Mesenchymal stem cell (in vitro differentiated cells and primary cell): ENCODE measurements around the gene B4GALT4.

ENCODE experiments used
- DNase-seq: peaks from one replicate; pipeline ENCODE4 v3.0.0-alpha.2; 2013
- H2AFZ ChIP-seq: one replicate; pipeline ENCODE4 v1.6.1; 2013; ENCODE audit warnings: low read depth, mild to moderate bottlenecking, control low read depth, inconsistent platforms, low read length, moderate library complexity
- H2AK5ac ChIP-seq: 2 replicates; pipeline ENCODE4 v1.6.1; 2013; ENCODE audit warnings: low read length, moderate library complexity, mild to moderate bottlenecking, inconsistent platforms; ENCODE audit not compliant: severe bottlenecking
- H2BK120ac ChIP-seq: one replicate; pipeline ENCODE4 v1.6.1; 2013; ENCODE audit warnings: low read depth, mild to moderate bottlenecking, inconsistent platforms, low read length, moderate library complexity
- H2BK12ac ChIP-seq, 2 experiments: one replicate each; pipeline ENCODE4 v1.6.1; 2013; ENCODE audit warnings: inconsistent platforms in 2 of 2, low read length in 2 of 2, mild to moderate bottlenecking in 2 of 2, moderate library complexity in 2 of 2, control low read depth in 1 of 2
- H2BK15ac ChIP-seq: one replicate; pipeline ENCODE4 v1.6.1; 2013; ENCODE audit warnings: mild to moderate bottlenecking, low read depth, inconsistent platforms; ENCODE audit not compliant: poor library complexity, severe bottlenecking
- H2BK5ac ChIP-seq: 2 replicates; pipeline ENCODE4 v1.6.1; 2013; ENCODE audit warnings: low read depth, mild to moderate bottlenecking, low read length, control low read depth, inconsistent platforms; ENCODE audit not compliant: poor library complexity, severe bottlenecking
- H3K14ac ChIP-seq, 2 experiments: one replicate each; pipeline ENCODE4 v1.6.1; 2013; ENCODE audit warnings: inconsistent platforms in 2 of 2, low read length in 2 of 2, control low read depth in 1 of 2, mild to moderate bottlenecking in 1 of 2, moderate library complexity in 1 of 2
- H3K18ac ChIP-seq, 2 experiments: one replicate each; pipeline ENCODE4 v1.6.1; 2013; ENCODE audit warnings: inconsistent platforms in 2 of 2, low read length in 2 of 2, control low read depth in 1 of 2, low read depth in 1 of 2, mild to moderate bottlenecking in 1 of 2
- H3K23ac ChIP-seq, 2 experiments: one replicate each; pipeline ENCODE4 v1.6.1; 2013; ENCODE audit warnings: inconsistent platforms in 2 of 2, low read length in 2 of 2, mild to moderate bottlenecking in 2 of 2, moderate library complexity in 2 of 2, control low read depth in 1 of 2
- H3K27ac ChIP-seq: 2 replicates; pipeline ENCODE4 v1.5.1; 2013; ENCODE audit warnings: mild to moderate bottlenecking, moderate library complexity, low read length, control low read depth, inconsistent platforms; ENCODE audit not compliant: poor library complexity, severe bottlenecking
- H3K27me3 ChIP-seq, 2 experiments: 2 replicates each; pipeline versions ENCODE4 v1.6.1 to v1.7.0; 2013; ENCODE audit warnings: low read length in 2 of 2, mild to moderate bottlenecking in 2 of 2, moderate library complexity in 2 of 2, control low read depth in 1 of 2, inconsistent platforms in 1 of 2; ENCODE audit not compliant: control insufficient read depth in 1 of 2, insufficient read depth in 1 of 2
- H3K36me3 ChIP-seq, 2 experiments: 2 replicates each; pipeline versions ENCODE4 v1.6.1 to v1.7.0; 2013; ENCODE audit warnings: low read length in 2 of 2, control low read depth in 1 of 2, inconsistent platforms in 1 of 2, low read depth in 1 of 2, mild to moderate bottlenecking in 1 of 2; ENCODE audit not compliant: insufficient read depth in 2 of 2, control insufficient read depth in 1 of 2
- H3K4ac ChIP-seq, 2 experiments: one replicate each; pipeline ENCODE4 v1.6.1; 2013; ENCODE audit warnings: inconsistent platforms in 2 of 2, low read length in 2 of 2, mild to moderate bottlenecking in 2 of 2, moderate library complexity in 2 of 2, control low read depth in 1 of 2, low read depth in 1 of 2
- H3K4me1 ChIP-seq: 2 replicates; pipeline ENCODE4 v1.6.1; 2013; ENCODE audit warnings: low read depth, low read length, control low read depth; ENCODE audit not compliant: control insufficient read depth, insufficient read depth
- H3K4me2 ChIP-seq: 2 replicates; pipeline ENCODE4 v1.6.1; 2013; ENCODE audit warnings: low read length, mild to moderate bottlenecking, inconsistent platforms; ENCODE audit not compliant: poor library complexity, severe bottlenecking
- H3K4me3 ChIP-seq, 2 experiments: 2 replicates each; pipeline versions ENCODE4 v1.5.1 to v1.7.0; 2013; ENCODE audit warnings: low read length in 2 of 2, mild to moderate bottlenecking in 2 of 2, control low read depth in 1 of 2, low read depth in 1 of 2; ENCODE audit not compliant: insufficient read depth in 1 of 2
- H3K79me1 ChIP-seq: replicated peaks from 2 replicates; pipeline ENCODE4 v1.6.1; 2013; ENCODE audit warnings: mild to moderate bottlenecking, control low read depth, low read length, inconsistent platforms; ENCODE audit not compliant: poor library complexity, severe bottlenecking
- H3K9ac ChIP-seq: 2 replicates; pipeline ENCODE4 v1.7.0; 2013; ENCODE audit warnings: mild to moderate bottlenecking, low read length, moderate library complexity
- H3K9me3 ChIP-seq: 2 replicates; pipeline ENCODE4 v1.7.0; 2013; ENCODE audit warnings: mild to moderate bottlenecking, low read length; ENCODE audit not compliant: control insufficient read depth
- H4K8ac ChIP-seq: one replicate; pipeline ENCODE4 v1.6.1; 2013; ENCODE audit warnings: inconsistent platforms, mild to moderate bottlenecking, low read length, moderate library complexity
- H4K91ac ChIP-seq: one replicate; pipeline ENCODE4 v1.6.1; 2013; ENCODE audit warnings: mild to moderate bottlenecking, low read length, inconsistent platforms
- WGBS: methylation state at CpG from one replicate; pipeline ENCODE4 v1.1.7; 2013; ENCODE audit warnings: mixed read lengths; 5-methylcytosine and 5-hydroxymethylcytosine counted together

B4GALT4 gene

GRCh38 chr3:119176778-119177177 is 63.9 kb downstream of the B4GALT4 start:
- H3K79me1 ChIP-seq: no peaks in the 10 kb centered on the region
- H2AK5ac ChIP-seq: no peak overlapping the region
- H3K4me2 ChIP-seq: peak overlapping the region; percentile 66
- H3K23ac ChIP-seq: no peak overlapping the region
- no peak overlapping the region for H3K4ac ChIP-seq
- no peak overlapping the region for H2AFZ ChIP-seq
- no peak overlapping the region for H2BK12ac ChIP-seq
- no peak overlapping the region for H3K4me3 ChIP-seq
- H3K14ac ChIP-seq: no peak overlapping the region
- no peak for DNase-seq
- H2BK15ac ChIP-seq: no peak overlapping the region
- H3K9ac ChIP-seq: no peak overlapping the region
- H3K18ac ChIP-seq: no peak overlapping the region
- peaks cover 0 to 7% of the 10 kb centered on the region in 2 experiments for H3K27me3 ChIP-seq
- no peak overlapping the region for H2BK120ac ChIP-seq
- H2BK5ac ChIP-seq: no peak overlapping the region
- peak overlapping the region; percentile 17 for H3K27ac ChIP-seq
- 78% methylated on average over 3 of the region's 4 CpGs for WGBS
- no peak overlapping the region for H4K8ac ChIP-seq
- no peaks in the 10 kb centered on the region for H3K36me3 ChIP-seq
- H3K4me1 ChIP-seq: peaks cover 5% of the 10 kb centered on the region
- no peaks in the 10 kb centered on the region for H3K9me3 ChIP-seq
- no peak overlapping the region for H4K91ac ChIP-seq

GRCh38 chr3:119175872-119176756 is 64.6 kb downstream of the B4GALT4 start:
- Histone ChIP-seq H3K4me1 (peaks cover 4% of the 10 kb centered on the region), H3K9me3 (no peaks in the 10 kb centered on the region), H3K27ac (peak overlapping the region; percentile 6), H3K23ac (no peak overlapping the region), H4K91ac (no peak overlapping the region), H3K4me3 (no peak overlapping the region), H2BK12ac (no peak overlapping the region), H2BK120ac (no peak overlapping the region), H2BK15ac (no peak overlapping the region), H3K4me2 (peak overlapping the region; percentile 66), H3K4ac (no peak overlapping the region), H3K36me3 (no peaks in the 10 kb centered on the region), H3K9ac (no peak overlapping the region), H3K14ac (no peak overlapping the region), H2AK5ac (no peak overlapping the region), H3K79me1 (no peaks in the 10 kb centered on the region), H2BK5ac (no peak overlapping the region), H3K27me3 (peaks cover 0 to 7% of the 10 kb centered on the region in 2 experiments), H2AFZ (no peak overlapping the region), H3K18ac (no peak overlapping the region), H4K8ac (no peak overlapping the region)
- WGBS: 71% methylated on average over 2 of the region's 10 CpGs
- no peak for DNase-seq

- Histone ChIP-seq H3K23ac (no peak within 1 kb of the TSS), H3K4me1 (peaks cover 7% of the 10 kb centered on the region), H3K4me2 (peak within 1 kb of the TSS; percentile 41), H3K18ac (no peak within 1 kb of the TSS), H2AFZ (no peak within 1 kb of the TSS), H3K14ac (no peak within 1 kb of the TSS), H2AK5ac (no peak within 1 kb of the TSS), H3K79me1 (no peaks in the 10 kb centered on the region), H2BK12ac (no peak within 1 kb of the TSS), H2BK120ac (no peak within 1 kb of the TSS), H3K36me3 (no peaks in the 10 kb centered on the region), H4K8ac (no peak within 1 kb of the TSS), H3K9ac (no peak within 1 kb of the TSS), H2BK15ac (no peak within 1 kb of the TSS), H3K27ac (no peak within 1 kb of the TSS), H3K4ac (no peak within 1 kb of the TSS), H2BK5ac (no peak within 1 kb of the TSS), H3K4me3 (no peak within 1 kb of the TSS), H3K9me3 (no peaks in the 10 kb centered on the region), H3K27me3 (peaks cover 0 to 7% of the 10 kb centered on the region in 2 experiments), H4K91ac (no peak within 1 kb of the TSS)
- WGBS: 35% methylated on average over 9 of the region's 13 CpGs
- DNase-seq: no peak
Observed at GRCh38 chr3:119173325-119173724, 67.4 kb downstream of the B4GALT4 start, which contains the start of gene UPK1B. Gene UPK1B, plus strand, starts transcription at chr3:119173598. Its CDS starts 13,144 bp downstream, at chr3:119186742.

GRCh38 chr3:119170821-119171220 is 69.9 kb downstream of the B4GALT4 start:
- no peak overlapping the region for H3K18ac ChIP-seq
- H2BK12ac ChIP-seq: no peak overlapping the region
- no peak overlapping the region for H3K27ac ChIP-seq
- DNase-seq: no peak
- H4K91ac ChIP-seq: no peak overlapping the region
- peaks cover 0 to 7% of the 10 kb centered on the region in 2 experiments for H3K27me3 ChIP-seq
- H3K4me3 ChIP-seq: no peak overlapping the region
- H2BK120ac ChIP-seq: no peak overlapping the region
- no peaks in the 10 kb centered on the region for H3K79me1 ChIP-seq
- no peak overlapping the region for H3K4me2 ChIP-seq
- H4K8ac ChIP-seq: no peak overlapping the region
- no peak overlapping the region for H2BK15ac ChIP-seq
- H3K4me1 ChIP-seq: peaks cover 6% of the 10 kb centered on the region
- 70% methylated on average over 3 of the region's 3 CpGs for WGBS
- H3K23ac ChIP-seq: no peak overlapping the region
- no peaks in the 10 kb centered on the region for H3K36me3 ChIP-seq
- no peaks in the 10 kb centered on the region for H3K9me3 ChIP-seq
- no peak overlapping the region for H3K9ac ChIP-seq
- H3K14ac ChIP-seq: no peak overlapping the region
- no peak overlapping the region for H2AK5ac ChIP-seq
- no peak overlapping the region for H2BK5ac ChIP-seq
- no peak overlapping the region for H2AFZ ChIP-seq
- H3K4ac ChIP-seq: no peak overlapping the region
